Measurements from ENCODE around the gene STMP1.

DNA sequence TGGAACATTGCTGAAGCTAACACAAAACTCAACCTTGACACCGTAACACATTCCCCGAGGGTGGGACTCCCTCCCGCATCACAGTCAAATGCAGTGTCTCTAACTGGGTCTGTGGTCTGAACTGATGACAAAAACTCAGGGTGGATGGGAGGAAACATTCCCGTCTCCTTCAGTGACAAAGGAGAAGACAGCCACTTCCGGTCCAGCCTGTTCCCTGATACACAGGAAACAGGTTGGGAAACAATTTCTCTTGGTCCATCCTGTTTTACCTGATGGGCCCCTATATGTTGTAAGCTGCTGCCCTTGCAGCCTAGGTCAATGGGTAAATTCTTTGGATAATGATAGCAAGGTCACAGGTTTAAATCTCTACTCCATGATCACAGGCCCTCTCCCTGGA, 45.3 kb downstream of the STMP1 start:
- TF ChIP-seq RNF2 (IDR thresholded peaks at IDR 0.05; ENCODE audit: borderline replicate concordance, low read depth, low read length, missing control alignments, poor library complexity, severe bottlenecking) (no peak), EZH2 (IDR thresholded peaks at IDR 0.05; ENCODE audit: low read depth, low read length, severe bottlenecking) (no peak), JUN (IDR thresholded peaks at IDR 0.05; ENCODE audit: low read depth, low read length) (no peak), RFX5 (IDR thresholded peaks at IDR 0.05; ENCODE audit: borderline replicate concordance, low read depth, low read length) (no peak), RAD21 (IDR thresholded peaks at IDR 0.05 in 1 of 2, conservative IDR thresholded peaks at IDR 0.05 in 1 of 2; ENCODE audit: low read depth in 2 of 2, low read length in 2 of 2) (no peak), GABPA (IDR thresholded peaks at IDR 0.05; ENCODE audit: borderline replicate concordance, insufficient read depth, low read length) (no peak), JUND (IDR thresholded peaks at IDR 0.05; ENCODE audit: low read length) (no peak), POLR2A (IDR thresholded peaks at IDR 0.05; ENCODE audit: control extremely low read depth in 1 of 2, low read depth in 2 of 2, low read length in 2 of 2) (no peak), EP300 (IDR thresholded peaks at IDR 0.05; ENCODE audit: borderline replicate concordance in 1 of 2, low read depth in 2 of 2, low read length in 2 of 2) (no peak), BCL11A (IDR thresholded peaks at IDR 0.05; ENCODE audit: low read depth in 2 of 2, low read length in 2 of 2) (no peak), SIN3A (conservative IDR thresholded peaks at IDR 0.05 in 1 of 2, IDR thresholded peaks at IDR 0.05 in 1 of 2; ENCODE audit: low read depth in 1 of 2, low read length in 2 of 2) (no peak)
- TF ChIP-seq, protein P1, sequence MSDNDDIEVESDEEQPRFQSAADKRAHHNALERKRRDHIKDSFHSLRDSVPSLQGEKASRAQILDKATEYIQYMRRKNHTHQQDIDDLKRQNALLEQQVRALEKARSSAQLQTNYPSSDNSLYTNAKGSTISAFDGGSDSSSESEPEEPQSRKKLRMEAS (IDR thresholded peaks at IDR 0.05), result no peak
- TF ChIP-seq, protein P2, sequence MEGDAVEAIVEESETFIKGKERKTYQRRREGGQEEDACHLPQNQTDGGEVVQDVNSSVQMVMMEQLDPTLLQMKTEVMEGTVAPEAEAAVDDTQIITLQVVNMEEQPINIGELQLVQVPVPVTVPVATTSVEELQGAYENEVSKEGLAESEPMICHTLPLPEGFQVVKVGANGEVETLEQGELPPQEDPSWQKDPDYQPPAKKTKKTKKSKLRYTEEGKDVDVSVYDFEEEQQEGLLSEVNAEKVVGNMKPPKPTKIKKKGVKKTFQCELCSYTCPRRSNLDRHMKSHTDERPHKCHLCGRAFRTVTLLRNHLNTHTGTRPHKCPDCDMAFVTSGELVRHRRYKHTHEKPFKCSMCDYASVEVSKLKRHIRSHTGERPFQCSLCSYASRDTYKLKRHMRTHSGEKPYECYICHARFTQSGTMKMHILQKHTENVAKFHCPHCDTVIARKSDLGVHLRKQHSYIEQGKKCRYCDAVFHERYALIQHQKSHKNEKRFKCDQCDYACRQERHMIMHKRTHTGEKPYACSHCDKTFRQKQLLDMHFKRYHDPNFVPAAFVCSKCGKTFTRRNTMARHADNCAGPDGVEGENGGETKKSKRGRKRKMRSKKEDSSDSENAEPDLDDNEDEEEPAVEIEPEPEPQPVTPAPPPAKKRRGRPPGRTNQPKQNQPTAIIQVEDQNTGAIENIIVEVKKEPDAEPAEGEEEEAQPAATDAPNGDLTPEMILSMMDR (IDR thresholded peaks at IDR 0.05; ENCODE audit: control extremely low read depth in 1 of 3, insufficient read depth in 1 of 3, low read depth in 1 of 3, low read length in 3 of 3), result no peak

Measured in H1 (cell line).